Peyer's patch (tissue), 4 donors: ENCODE data around the gene SUPT16H.

Experiments used
- CTCF ChIP-seq, 6 experiments: fragments of 450-650 bp in 4 of 6; fragments of 200-600 bp in 2 of 6; sonication (generic) in 1 of 6; IDR thresholded peaks; one replicate each; pipeline ENCODE4 v1.5.1; 2017 to 2019; ENCODE audit warnings: antibody characterized with exemption in 6 of 6, mild to moderate bottlenecking in 3 of 6, moderate library complexity in 1 of 6
- POLR2A ChIP-seq, 2 donors: fragments of 450-650 bp; IDR thresholded peaks; one replicate each; pipeline ENCODE4 v1.5.1; 2017; ENCODE audit warnings: antibody characterized with exemption in 2 of 2, mild to moderate bottlenecking in 2 of 2, moderate library complexity in 2 of 2

DNA sequence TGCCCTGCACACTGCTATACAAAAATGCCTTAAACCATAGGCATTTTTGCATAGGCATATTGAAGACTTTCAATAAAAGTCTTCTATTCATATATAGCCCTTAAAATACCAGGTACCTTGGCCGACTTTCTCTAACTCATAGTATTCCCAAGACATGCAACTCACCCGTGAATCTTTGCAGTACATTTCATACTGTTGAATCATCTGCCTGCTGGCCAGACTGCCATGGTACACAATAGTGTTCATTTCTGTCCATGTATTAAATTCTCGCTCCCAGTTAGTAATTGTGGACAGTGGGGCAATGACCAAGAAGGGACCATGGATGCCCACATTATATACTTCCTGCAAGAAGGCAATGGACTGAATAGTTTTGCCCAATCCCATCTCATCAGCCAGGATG is 24.3 kb upstream of the SUPT16H start:
- no peak for TF ChIP-seq CTCF (IDR thresholded peaks at IDR 0.05)
- no peak for TF ChIP-seq POLR2A (IDR thresholded peaks at IDR 0.05)
